ENCODE data around the gene ZNF79. TPM values are rescaled to one million over a fixed set of nuclear protein-coding genes. Genes with fewer than 3 reads are reported as not detected.

ZNF79 gene
- total RNA-seq, 2 donors from 2014 or later: 7.4 to 9.1 TPM

GRCh38 chr9:127451858-127452656 lies 27.9 kb downstream of the ZNF79 start:
- Histone ChIP-seq H3K27me3 (ENCODE audit: control insufficient read depth, insufficient read depth, low read length, poor library complexity, severe bottlenecking) (no peaks in the 10 kb centered on the region), H3K4me1 (ENCODE audit: control insufficient read depth, insufficient read depth, low read length) (no peaks in the 10 kb centered on the region), H3K36me3 (ENCODE audit: control insufficient read depth, insufficient read depth, low read length) (peaks cover 56% of the 10 kb centered on the region), H3K9ac (ENCODE audit: extremely low read depth, low read length, poor library complexity, severe bottlenecking) (peak overlapping the region; percentile 99), H3K9me3 (ENCODE audit: control insufficient read depth, low read length) (no peaks in the 10 kb centered on the region), H3K27ac (ENCODE audit: low read depth, low read length) (no peak overlapping the region), H3K4me3 (ENCODE audit: low read length) (peak overlapping the region; percentile 97)
- peak overlapping the region; percentile 93 for H3K4me3 Mint-ChIP-seq
- H3K9me3 Mint-ChIP-seq: no peaks in the 10 kb centered on the region
- peak; percentile 79 for DNase-seq
- peaks cover 25% of the 10 kb centered on the region for H3K4me1 Mint-ChIP-seq
- TF ChIP-seq, protein P1, sequence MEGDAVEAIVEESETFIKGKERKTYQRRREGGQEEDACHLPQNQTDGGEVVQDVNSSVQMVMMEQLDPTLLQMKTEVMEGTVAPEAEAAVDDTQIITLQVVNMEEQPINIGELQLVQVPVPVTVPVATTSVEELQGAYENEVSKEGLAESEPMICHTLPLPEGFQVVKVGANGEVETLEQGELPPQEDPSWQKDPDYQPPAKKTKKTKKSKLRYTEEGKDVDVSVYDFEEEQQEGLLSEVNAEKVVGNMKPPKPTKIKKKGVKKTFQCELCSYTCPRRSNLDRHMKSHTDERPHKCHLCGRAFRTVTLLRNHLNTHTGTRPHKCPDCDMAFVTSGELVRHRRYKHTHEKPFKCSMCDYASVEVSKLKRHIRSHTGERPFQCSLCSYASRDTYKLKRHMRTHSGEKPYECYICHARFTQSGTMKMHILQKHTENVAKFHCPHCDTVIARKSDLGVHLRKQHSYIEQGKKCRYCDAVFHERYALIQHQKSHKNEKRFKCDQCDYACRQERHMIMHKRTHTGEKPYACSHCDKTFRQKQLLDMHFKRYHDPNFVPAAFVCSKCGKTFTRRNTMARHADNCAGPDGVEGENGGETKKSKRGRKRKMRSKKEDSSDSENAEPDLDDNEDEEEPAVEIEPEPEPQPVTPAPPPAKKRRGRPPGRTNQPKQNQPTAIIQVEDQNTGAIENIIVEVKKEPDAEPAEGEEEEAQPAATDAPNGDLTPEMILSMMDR (conservative IDR thresholded peaks at IDR 0.05): no peak
- H3K27ac Mint-ChIP-seq: peak overlapping the region; percentile 97
- H3K27me3 Mint-ChIP-seq (ENCODE audit: insufficient read depth): no peaks in the 10 kb centered on the region
- H3K36me3 Mint-ChIP-seq (ENCODE audit: low read depth): peaks cover 50% of the 10 kb centered on the region
- 14 to 36% methylated on average over 13 to 29 of the region's 29 CpGs for WGBS, 2 experiments (ENCODE audit: insufficient coverage in 1 of 2, insufficient read length in 1 of 2)

DNA sequence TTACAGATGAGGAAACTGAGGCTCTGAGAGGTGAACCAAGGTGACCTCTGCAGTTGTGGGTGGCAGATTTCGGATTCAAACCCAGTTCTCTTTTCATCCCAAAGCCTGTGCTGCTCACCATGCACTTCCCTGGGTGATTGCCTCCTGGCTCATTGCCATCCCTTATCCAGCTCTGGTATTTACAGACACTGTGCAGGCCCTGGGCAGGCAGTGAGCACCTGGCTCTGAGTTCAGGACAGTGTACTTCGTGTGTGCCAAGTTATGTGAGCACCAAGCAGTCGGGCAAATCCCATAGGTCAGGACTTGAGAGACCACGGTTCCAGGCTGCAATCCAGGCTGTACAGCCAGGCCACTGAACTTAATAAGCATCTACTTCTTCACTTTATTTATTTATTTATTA lies 28.5 kb downstream of the ZNF79 start:
- Mint-ChIP-seq H3K4me1 (peaks cover 27% of the 10 kb centered on the region), H3K4me3 (peak overlapping the region; percentile 93), H3K27me3 (ENCODE audit: insufficient read depth) (no peaks in the 10 kb centered on the region), H3K36me3 (ENCODE audit: low read depth) (peaks cover 50% of the 10 kb centered on the region), H3K9me3 (no peaks in the 10 kb centered on the region), H3K27ac (no peak overlapping the region)
- Histone ChIP-seq H3K4me3 (ENCODE audit: low read length) (peak overlapping the region; percentile 97), H3K27me3 (ENCODE audit: control insufficient read depth, insufficient read depth, low read length, poor library complexity, severe bottlenecking) (no peaks in the 10 kb centered on the region), H3K9ac (ENCODE audit: extremely low read depth, low read length, poor library complexity, severe bottlenecking) (no peak overlapping the region), H3K27ac (ENCODE audit: low read depth, low read length) (no peak overlapping the region), H3K9me3 (ENCODE audit: control insufficient read depth, low read length) (no peaks in the 10 kb centered on the region), H3K4me1 (ENCODE audit: control insufficient read depth, insufficient read depth, low read length) (no peaks in the 10 kb centered on the region), H3K36me3 (ENCODE audit: control insufficient read depth, insufficient read depth, low read length) (peaks cover 56% of the 10 kb centered on the region)
- TF ChIP-seq, protein P1 (conservative IDR thresholded peaks at IDR 0.05): no peak
- WGBS, 2 experiments (ENCODE audit: insufficient coverage in 1 of 2, insufficient read length in 1 of 2): 79 to 85% methylated on average over 3 to 4 of the region's 4 CpGs
- DNase-seq: no peak

DNA sequence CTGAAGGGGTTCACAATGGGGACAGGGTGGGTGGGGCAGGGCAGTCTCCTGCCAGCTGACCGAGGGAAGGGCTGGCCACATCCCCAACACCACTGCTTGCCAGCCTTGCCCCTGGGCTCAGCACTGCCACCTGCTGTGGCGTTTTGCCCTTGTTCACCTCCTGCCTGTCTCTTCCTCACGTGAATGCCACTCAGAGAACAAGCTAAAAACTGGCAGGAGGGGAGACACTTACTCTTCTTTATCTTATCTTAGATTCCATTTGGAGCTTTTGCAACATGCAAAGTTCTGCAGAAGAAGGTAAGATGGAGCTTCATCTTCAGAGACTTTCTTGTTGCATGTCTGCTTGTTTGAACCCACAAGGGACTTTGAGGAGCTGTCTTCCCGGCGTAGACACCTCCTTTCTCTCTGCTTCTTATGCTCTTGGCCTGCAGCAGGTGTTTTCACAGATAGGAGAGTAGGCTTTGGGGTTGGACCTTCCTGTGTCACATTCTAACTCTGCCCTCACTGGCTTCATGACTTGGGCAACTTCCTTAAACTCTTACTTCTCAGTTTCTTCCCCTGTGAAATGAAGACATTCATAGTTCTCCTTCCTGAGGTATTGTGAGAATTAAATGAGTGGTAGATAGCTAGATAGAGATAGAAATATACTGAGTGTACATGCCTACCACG lies 31.3 kb downstream of the ZNF79 start:
- H3K27me3 Mint-ChIP-seq (ENCODE audit: insufficient read depth): no peaks in the 10 kb centered on the region
- no peaks in the 10 kb centered on the region for H3K9me3 Mint-ChIP-seq
- no peak overlapping the region for H3K9ac ChIP-seq (ENCODE audit: extremely low read depth, low read length, poor library complexity, severe bottlenecking)
- H3K27me3 ChIP-seq (ENCODE audit: control insufficient read depth, insufficient read depth, low read length, poor library complexity, severe bottlenecking): no peaks in the 10 kb centered on the region
- H3K4me3 Mint-ChIP-seq: no peak overlapping the region
- no peak overlapping the region for H3K4me3 ChIP-seq (ENCODE audit: low read length)
- H3K36me3 ChIP-seq (ENCODE audit: control insufficient read depth, insufficient read depth, low read length): peaks cover 45% of the 10 kb centered on the region
- peak; percentile 58 for DNase-seq
- H3K9me3 ChIP-seq (ENCODE audit: control insufficient read depth, low read length): no peaks in the 10 kb centered on the region
- no peaks in the 10 kb centered on the region for H3K4me1 ChIP-seq (ENCODE audit: control insufficient read depth, insufficient read depth, low read length)
- peaks cover 34% of the 10 kb centered on the region for H3K36me3 Mint-ChIP-seq (ENCODE audit: low read depth)
- no peak overlapping the region for H3K27ac ChIP-seq (ENCODE audit: low read depth, low read length)
- TF ChIP-seq, protein P1 (conservative IDR thresholded peaks at IDR 0.05): peak; percentile 57
- WGBS, 2 experiments (ENCODE audit: insufficient coverage in 1 of 2, insufficient read length in 1 of 2): 90 to 93% methylated on average over 3 to 6 of the region's 6 CpGs
- peaks cover 5% of the 10 kb centered on the region for H3K4me1 Mint-ChIP-seq
- no peak overlapping the region for H3K27ac Mint-ChIP-seq

All from endodermal cell (in vitro differentiated cells).